Measurements from ENCODE around the gene BMERB1.

BMERB1 gene

GRCh38 chr16:15506441-15506840 lies 72.1 kb downstream of the BMERB1 start:
- DNase-seq, result no peak

- peak; percentile 47 for DNase-seq
Observed at GRCh38 chr16:15507301-15507958, 73.0 kb downstream of the BMERB1 start.

GRCh38 chr16:15507959-15508627 lies 73.7 kb downstream of the BMERB1 start:
- DNase-seq, result no peak

GRCh38 chr16:15509051-15509592 lies 74.7 kb downstream of the BMERB1 start:
- no peak for DNase-seq

GRCh38 chr16:15509593-15510535 lies 75.5 kb downstream of the BMERB1 start:
- peak; percentile 34 for DNase-seq

- DNase-seq, result no peak
Observed at GRCh38 chr16:15510992-15511391, 76.6 kb downstream of the BMERB1 start.

GRCh38 chr16:15511759-15512487 lies 77.5 kb downstream of the BMERB1 start:
- no peak for DNase-seq

GRCh38 chr16:15513156-15513555 lies 78.8 kb downstream of the BMERB1 start:
- no peak for DNase-seq

GRCh38 chr16:15515992-15516391 lies 81.6 kb downstream of the BMERB1 start:
- DNase-seq, result no peak

- no peak for DNase-seq
Observed at GRCh38 chr16:15516609-15517008, 82.2 kb downstream of the BMERB1 start.

GRCh38 chr16:15517743-15518377 lies 83.5 kb downstream of the BMERB1 start:
- DNase-seq, result no peak

- DNase-seq, result peak; percentile 70
Observed at GRCh38 chr16:15518381-15519351, 84.3 kb downstream of the BMERB1 start.

GRCh38 chr16:15519790-15520189 lies 85.4 kb downstream of the BMERB1 start:
- no peak for DNase-seq

- DNase-seq, result no peak
Observed at GRCh38 chr16:15521390-15521757, 87.0 kb downstream of the BMERB1 start.

- DNase-seq, result no peak
Observed at GRCh38 chr16:15521758-15522509, 87.5 kb downstream of the BMERB1 start.

- DNase-seq, result no peak
Observed at GRCh38 chr16:15523092-15523541, 88.7 kb downstream of the BMERB1 start.

GRCh38 chr16:15523939-15524338 lies 89.6 kb downstream of the BMERB1 start:
- DNase-seq, result no peak

GRCh38 chr16:15524966-15525365 lies 90.6 kb downstream of the BMERB1 start:
- DNase-seq, result no peak

- no peak for DNase-seq
Observed at GRCh38 chr16:15526097-15526496, 91.7 kb downstream of the BMERB1 start.

GRCh38 chr16:15526731-15527130 lies 92.3 kb downstream of the BMERB1 start:
- no peak for DNase-seq

Measured in eye (tissue), 1 donor.